Measurements from ENCODE around the gene PEX5. TPM values are rescaled to one million over a fixed set of nuclear protein-coding genes. Genes with fewer than 3 reads are reported as not detected.

The PEX5 gene
- polyA plus RNA-seq, 1 donor (not counting 4 experiments of a cell fraction or from before 2014, with no cell fraction given), result 14.4 TPM

GRCh38 chr12:7146906-7147305 lies 42.6 kb upstream of the PEX5 start:
- no peak overlapping the region for H3K27ac ChIP-seq (ENCODE audit: control insufficient read depth, insufficient read depth, low read length)
- no peak overlapping the region for H3K4me3 ChIP-seq (ENCODE audit: control insufficient read depth in 2 of 3, extremely low read depth in 1 of 3, insufficient read depth in 2 of 3, low read depth in 1 of 3, low read length in 3 of 3)
- no peaks in the 10 kb centered on the region for H3K27me3 ChIP-seq (ENCODE audit: control insufficient read depth, extremely low read depth, insufficient read depth, low read length)
- no peak overlapping the region for H3K9ac ChIP-seq (ENCODE audit: control insufficient read depth, extremely low read depth, insufficient read depth, low read length)
- no peaks in the 10 kb centered on the region for H4K20me1 ChIP-seq (ENCODE audit: control insufficient read depth, extremely low read depth, insufficient read depth, low read length)
- no peaks in the 10 kb centered on the region for H3K9me1 ChIP-seq (ENCODE audit: control insufficient read depth, extremely low read depth, insufficient read depth, low read length)
- dilution Hi-C loops (cut with MboI; ENCODE audit: extremely low pct_ligation_motif_present, low sequenced_read_pairs), result no loop called here
- H3K36me3 ChIP-seq (ENCODE audit: control insufficient read depth in 2 of 2, extremely low read depth in 1 of 2, insufficient read depth in 2 of 2, low read length in 2 of 2), result peaks cover 18 to 36% of the 10 kb centered on the region in 2 experiments
- H3K79me2 ChIP-seq (ENCODE audit: control insufficient read depth, insufficient read depth, low read length), result no peaks in the 10 kb centered on the region
- DNase-seq (ENCODE audit: low read depth, low spot score) (no peak), FAIRE-seq (no peak)
- no peak overlapping the region for H3K4me2 ChIP-seq (ENCODE audit: control insufficient read depth, extremely low read depth, insufficient read depth, low read depth, low read length)
- no peaks in the 10 kb centered on the region for H3K4me1 ChIP-seq (ENCODE audit: control insufficient read depth, extremely low read depth, insufficient read depth, low read length)
- H3K9me3 ChIP-seq (ENCODE audit: control insufficient read depth, low read depth, low read length), result no peaks in the 10 kb centered on the region
- TF ChIP-seq CTCF (optimal IDR thresholded peaks at IDR 0.05 in 1 of 3, IDR thresholded peaks at IDR 0.05 in 1 of 3, conservative IDR thresholded peaks at IDR 0.05 in 1 of 3; ENCODE audit: extremely low read depth in 1 of 3, insufficient read depth in 2 of 3, low read length in 3 of 3), result no peak
- no peak for TF ChIP-seq EZH2 (IDR thresholded peaks at IDR 0.05; ENCODE audit: low read length)
- H2AFZ ChIP-seq (ENCODE audit: control insufficient read depth, low read length), result no peak overlapping the region

DNA sequence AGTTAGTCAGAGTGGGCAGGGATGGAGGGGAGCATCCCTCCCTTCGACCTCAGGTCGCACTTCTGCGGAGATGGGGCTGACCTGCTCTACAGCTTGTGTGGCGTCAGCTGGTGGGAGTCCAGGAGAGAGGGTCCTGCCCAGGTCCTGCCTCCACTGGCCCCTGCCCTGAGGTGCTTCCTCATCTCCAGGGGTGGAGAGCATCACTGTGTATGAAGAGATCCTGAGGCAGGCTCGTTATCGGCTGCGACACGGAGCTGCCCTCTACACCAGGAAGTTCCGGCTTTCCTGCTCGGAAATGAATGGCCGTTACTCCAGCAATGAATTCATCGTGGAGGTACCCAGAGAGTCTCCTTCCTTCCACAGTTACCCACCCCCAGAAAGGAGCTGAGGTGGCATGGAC lies 39.1 kb upstream of the PEX5 start:
- no peak for TF ChIP-seq CTCF (optimal IDR thresholded peaks at IDR 0.05 in 1 of 3, IDR thresholded peaks at IDR 0.05 in 1 of 3, conservative IDR thresholded peaks at IDR 0.05 in 1 of 3; ENCODE audit: extremely low read depth in 1 of 3, insufficient read depth in 2 of 3, low read length in 3 of 3)
- TF ChIP-seq EZH2 (IDR thresholded peaks at IDR 0.05; ENCODE audit: low read length), result no peak
- no peaks in the 10 kb centered on the region for H4K20me1 ChIP-seq (ENCODE audit: control insufficient read depth, extremely low read depth, insufficient read depth, low read length)
- DNase-seq (ENCODE audit: low read depth, low spot score) (no peak), FAIRE-seq (no peak)
- no peak overlapping the region for H3K9ac ChIP-seq (ENCODE audit: control insufficient read depth, extremely low read depth, insufficient read depth, low read length)
- H3K79me2 ChIP-seq (ENCODE audit: control insufficient read depth, insufficient read depth, low read length), result no peaks in the 10 kb centered on the region
- H3K4me1 ChIP-seq (ENCODE audit: control insufficient read depth, extremely low read depth, insufficient read depth, low read length), result peaks cover 5% of the 10 kb centered on the region
- H2AFZ ChIP-seq (ENCODE audit: control insufficient read depth, low read length), result no peak overlapping the region
- no peak overlapping the region for H3K4me2 ChIP-seq (ENCODE audit: control insufficient read depth, extremely low read depth, insufficient read depth, low read depth, low read length)
- H3K36me3 ChIP-seq (ENCODE audit: control insufficient read depth in 2 of 2, extremely low read depth in 1 of 2, insufficient read depth in 2 of 2, low read length in 2 of 2), result peaks cover 16 to 24% of the 10 kb centered on the region in 2 experiments
- no peak overlapping the region for H3K27ac ChIP-seq (ENCODE audit: control insufficient read depth, insufficient read depth, low read length)
- H3K4me3 ChIP-seq (ENCODE audit: control insufficient read depth in 2 of 3, extremely low read depth in 1 of 3, insufficient read depth in 2 of 3, low read depth in 1 of 3, low read length in 3 of 3), result no peak overlapping the region
- H3K27me3 ChIP-seq (ENCODE audit: control insufficient read depth, extremely low read depth, insufficient read depth, low read length), result no peaks in the 10 kb centered on the region
- dilution Hi-C loops (cut with MboI; ENCODE audit: extremely low pct_ligation_motif_present, low sequenced_read_pairs), result no loop called here
- H3K9me3 ChIP-seq (ENCODE audit: control insufficient read depth, low read depth, low read length), result no peaks in the 10 kb centered on the region
- H3K9me1 ChIP-seq (ENCODE audit: control insufficient read depth, extremely low read depth, insufficient read depth, low read length), result no peaks in the 10 kb centered on the region

Data from keratinocyte (primary cell).